Myocyte (in vitro differentiated cells): ENCODE results near the gene ZNF765. TPM values are rescaled to one million over a fixed set of nuclear protein-coding genes. Genes with fewer than 3 reads are reported as not detected.
"Not testable (repeated sequence)": the region's sequence is repeated elsewhere in the genome, so short reads cannot be mapped to it uniquely, and the experiment has no call there.

Source experiments
- DNase-seq: peaks from one replicate; pipeline ENCODE4 v3.0.0-alpha.2; 2012; ENCODE audit warnings: low read depth
- polyA plus RNA-seq: library from polyadenylated mRNA; unstranded; fragments of >200 nt; gene quantifications from one replicate; pipeline ENCODE4 v1.2.1, GENCODE V29; 2012; ENCODE audit warnings: missing spikeins
- total RNA-seq: library from RNA; depleted of rRNA; stranded (reverse); fragments of >200 nt; gene quantifications from 2 replicates; pipeline ENCODE4 v1.2.3, GENCODE V29; 2014

Gene ZNF765
- total RNA-seq: 8.9 and 15.6 TPM in 2 replicates
- polyA plus RNA-seq: 5.3 TPM

DNA sequence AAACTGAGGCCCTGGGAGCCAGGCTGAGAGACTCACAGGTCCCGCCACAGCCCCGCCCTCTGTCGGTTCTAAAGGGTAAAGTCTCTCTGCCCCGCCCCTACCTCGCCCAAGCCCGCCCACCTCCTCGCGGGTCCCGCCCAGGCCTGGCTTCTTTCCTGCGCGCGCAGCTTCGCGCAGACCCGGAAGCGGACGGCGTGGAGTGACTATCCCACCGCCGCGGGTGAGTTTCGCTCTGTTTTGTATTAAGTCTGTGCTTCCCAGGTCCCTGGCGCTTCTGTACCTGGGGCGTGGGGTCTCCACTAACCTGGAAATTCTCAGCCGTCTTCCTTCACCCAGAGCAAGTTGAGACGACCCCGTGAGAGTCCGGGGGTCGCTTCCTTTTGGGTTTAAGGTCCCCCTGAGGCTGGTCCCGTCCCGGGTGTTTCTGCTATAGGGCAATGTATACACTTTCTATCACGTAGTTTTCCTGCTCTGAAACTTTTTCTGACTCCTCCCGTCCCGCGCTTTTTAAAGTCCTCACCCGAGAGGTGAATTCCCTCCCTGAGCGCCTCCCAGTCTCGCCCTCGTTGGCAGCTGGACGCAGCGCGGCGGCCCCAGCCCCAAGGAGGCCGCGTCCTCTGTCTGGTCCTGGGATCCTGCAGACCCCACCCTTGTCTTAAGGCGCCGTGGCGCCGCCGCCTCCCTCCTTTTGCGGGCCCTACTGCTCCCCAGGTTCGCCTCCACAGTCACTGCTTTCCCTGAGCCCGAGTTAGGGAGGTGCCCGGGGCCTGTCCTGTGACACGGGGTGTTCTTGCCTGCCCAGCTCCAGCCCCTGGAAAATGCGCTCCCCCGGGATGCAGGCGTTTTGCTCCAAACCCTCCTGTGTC lies at the start of gene ZNF765:
TSS of gene ZNF765 (plus strand) at position 176 of the 866 bp plus-strand sequence. CDS start 2,867 bp downstream, outside the sequence.
- DNase-seq: peak; percentile 93

GRCh38 chr19:53355739-53356138 lies 39.2 kb upstream of the ZNF765 start:
- DNase-seq: no peak

- DNase-seq: no peak
Measured at GRCh38 chr19:53357821-53358581, 36.9 kb upstream of the ZNF765 start.

DNA sequence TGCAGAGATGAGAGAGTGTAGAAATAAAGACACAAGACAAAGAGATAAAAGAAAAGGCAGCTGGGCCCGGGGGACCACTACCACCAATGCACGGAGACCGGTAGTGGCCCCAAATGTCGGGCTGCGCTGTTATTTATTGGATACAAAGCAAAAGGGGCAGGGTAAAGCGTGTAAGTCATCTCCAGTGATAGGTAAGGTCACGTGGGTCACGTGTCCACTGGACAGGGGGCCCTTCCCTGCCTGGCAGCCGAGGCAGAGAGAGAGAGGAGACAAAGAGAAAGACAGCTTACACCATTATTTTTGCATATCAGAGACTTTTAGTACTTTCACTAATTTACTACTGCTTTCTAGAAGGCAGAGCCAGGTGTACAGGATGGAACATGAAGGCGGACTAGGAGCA lies 34.9 kb upstream of the ZNF765 start:
- DNase-seq: not testable (repeated sequence)

GRCh38 chr19:53365134-53365898 lies 29.6 kb upstream of the ZNF765 start, which contains the start of gene ZNF525:
TSS of gene ZNF525 (plus strand) at chr19:53365705. CDS start at chr19:53372282, 6,577 bp downstream.
- peak; percentile 76 for DNase-seq

- peak; percentile 13 for DNase-seq
Measured at GRCh38 chr19:53365899-53366493, 29.0 kb upstream of the ZNF765 start.

DNA sequence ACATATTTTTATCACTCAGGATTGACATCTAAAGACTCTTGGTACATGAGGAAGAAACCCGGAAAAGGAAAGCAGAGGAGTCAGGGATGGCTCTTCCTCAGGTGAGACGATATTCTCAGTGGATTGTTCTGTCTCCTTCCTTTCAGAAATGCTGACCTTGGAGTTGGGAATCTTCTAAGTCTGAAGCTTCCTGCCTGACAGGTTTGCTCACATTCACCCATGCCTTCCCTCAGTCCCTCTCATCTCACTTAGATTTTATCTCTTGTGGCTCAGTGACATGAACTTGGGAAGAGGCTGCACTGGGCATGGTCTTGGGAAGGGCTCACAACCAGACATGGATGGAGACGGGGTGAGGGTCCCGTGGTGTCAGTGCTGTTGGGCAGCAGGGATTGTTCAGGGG lies 22.8 kb upstream of the ZNF765 start:
- DNase-seq: no peak

DNA sequence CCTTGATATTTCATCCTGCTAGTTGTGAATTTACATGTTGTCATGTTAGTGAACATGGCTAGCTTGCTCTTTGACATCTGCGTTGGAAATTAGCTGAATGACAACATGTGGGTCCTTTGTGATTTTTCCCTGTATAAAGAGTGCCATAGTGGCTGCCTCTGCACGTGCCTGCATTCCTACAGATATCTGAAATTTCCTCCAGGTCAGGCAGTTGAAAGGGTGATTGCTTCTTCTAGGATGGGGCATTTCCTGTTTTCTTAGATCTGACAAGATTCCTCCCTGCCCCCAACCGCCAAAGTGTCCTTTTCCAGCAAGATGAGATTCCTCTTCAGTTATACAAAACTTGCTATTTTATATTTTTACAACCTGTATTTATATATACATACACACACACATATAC lies 20.7 kb upstream of the ZNF765 start:
- no peak for DNase-seq

DNA sequence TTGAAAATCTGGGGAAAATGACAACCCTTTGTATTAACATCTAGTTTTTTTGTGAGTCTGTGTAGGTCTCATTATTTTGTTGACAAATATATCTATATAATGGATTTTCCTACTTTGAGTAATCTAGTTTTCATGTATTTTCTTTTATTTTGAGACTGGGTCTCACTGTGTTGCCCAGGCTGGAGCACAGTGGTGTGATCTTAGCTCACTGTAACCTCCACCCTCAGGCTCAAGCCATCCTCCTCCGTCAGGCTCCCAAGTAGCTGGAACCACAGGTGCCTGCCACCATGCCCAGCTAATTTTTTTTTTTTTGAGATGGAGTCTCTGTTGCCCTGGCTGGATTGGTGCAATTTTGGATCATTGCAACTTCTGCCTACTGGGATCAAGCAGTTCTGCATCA lies 20.2 kb upstream of the ZNF765 start:
- DNase-seq: no peak

DNA sequence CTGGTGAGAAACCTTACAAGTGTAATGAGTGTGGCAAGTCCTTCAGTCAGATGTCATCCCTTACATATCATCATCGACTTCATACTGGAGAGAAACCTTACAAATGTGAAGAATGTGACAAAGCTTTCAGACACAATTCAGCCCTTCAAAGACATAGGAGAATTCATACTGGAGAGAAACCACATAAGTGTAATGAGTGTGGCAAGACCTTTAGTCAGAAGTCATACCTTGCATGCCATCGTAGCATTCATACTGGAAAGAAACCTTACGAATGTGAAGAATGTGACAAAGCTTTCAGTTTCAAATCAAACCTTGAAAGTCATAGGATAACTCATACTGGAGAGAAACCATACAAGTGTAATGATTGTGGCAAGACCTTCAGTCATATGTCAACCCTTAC lies 13.6 kb upstream of the ZNF765 start:
- DNase-seq: no peak

GRCh38 chr19:53388168-53388567 lies 6.8 kb upstream of the ZNF765 start:
- peak; percentile 35 for DNase-seq

- DNase-seq: peak; percentile 3
Measured at GRCh38 chr19:53388904-53389303, 6.0 kb upstream of the ZNF765 start.

DNA sequence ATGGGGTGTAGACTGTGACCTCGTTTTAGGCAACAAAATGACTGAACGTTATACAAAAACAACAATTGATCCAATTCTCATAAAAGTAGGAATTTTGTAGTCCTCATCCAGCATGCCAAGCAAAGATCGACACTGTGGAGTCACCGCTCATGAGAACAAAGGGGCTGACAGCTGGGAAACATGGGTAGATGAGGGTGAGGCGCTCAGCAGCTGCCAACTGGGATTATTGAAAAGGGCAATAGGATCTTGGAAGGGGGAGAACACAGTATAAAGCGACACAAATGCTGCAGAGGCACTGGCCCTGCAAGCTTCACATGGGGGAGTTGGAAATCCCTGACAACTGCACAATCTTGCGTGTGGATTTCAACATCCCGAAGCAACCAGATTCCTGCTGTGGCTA lies 5.4 kb upstream of the ZNF765 start:
- DNase-seq: peak; percentile 40

GRCh38 chr19:53389978-53390377 lies 5.0 kb upstream of the ZNF765 start:
- no peak for DNase-seq

- DNase-seq: peak; percentile 72
Measured at GRCh38 chr19:53394522-53394973, 401 bp upstream of the ZNF765 start.

DNA sequence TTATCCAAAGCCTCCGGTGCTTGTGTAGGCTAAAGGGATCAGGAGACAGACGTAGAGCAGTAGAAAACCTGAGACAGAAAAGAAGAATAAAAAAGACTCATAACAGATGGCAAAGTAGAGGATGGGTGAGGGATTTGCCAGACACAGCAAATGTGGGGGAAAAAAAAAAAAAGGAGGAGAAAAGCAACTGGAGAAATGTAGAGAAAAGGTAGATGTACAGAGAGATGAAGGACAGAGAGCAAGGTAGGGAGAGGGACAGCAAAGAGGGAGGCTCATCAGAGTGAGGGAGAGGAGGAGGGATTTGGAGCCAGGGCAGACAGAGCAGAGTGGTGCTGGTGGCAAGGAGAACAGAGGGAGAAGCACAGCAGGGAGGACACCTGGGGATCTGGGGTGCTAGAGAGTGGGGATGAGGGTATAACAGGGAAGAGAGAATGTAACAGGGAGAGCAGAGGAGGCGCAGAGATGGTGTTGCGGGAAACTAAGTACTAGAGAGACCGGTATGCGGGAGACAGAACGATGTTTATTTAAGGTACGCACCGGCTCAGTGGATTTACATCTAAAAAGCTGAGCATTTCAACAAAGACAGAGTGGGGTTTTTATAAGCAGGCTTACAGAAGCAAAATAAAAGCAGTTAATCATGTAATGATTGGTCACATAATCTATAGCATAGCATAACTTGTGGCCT lies 1.0 kb downstream of the ZNF765 start:
- peak; percentile 8 for DNase-seq

GRCh38 chr19:53396525-53396868 lies 1.5 kb downstream of the ZNF765 start:
- no peak for DNase-seq

DNA sequence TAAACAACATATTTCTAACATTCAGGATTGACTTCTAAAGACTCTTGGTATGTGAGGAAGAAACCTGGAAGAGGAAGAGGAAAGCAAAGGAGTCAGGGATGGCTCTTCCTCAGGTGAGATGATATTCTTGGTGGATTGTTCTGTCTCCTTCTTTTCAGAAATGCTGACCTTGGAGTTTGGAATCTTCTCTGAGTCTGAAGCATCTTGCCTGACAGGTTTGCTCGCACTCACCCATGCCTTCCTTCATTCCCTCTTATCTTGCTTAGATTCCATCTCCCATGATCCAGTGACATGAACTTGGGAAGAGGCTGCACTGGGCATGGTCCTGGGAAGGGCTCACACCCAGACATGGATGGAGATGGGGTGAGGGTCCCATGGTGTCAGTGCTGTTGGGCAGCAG lies 3.0 kb downstream of the ZNF765 start:
- not testable (repeated sequence) for DNase-seq

- DNase-seq: no peak
Measured at GRCh38 chr19:53409505-53410204, 14.7 kb downstream of the ZNF765 start.
